Uterus (tissue), 2 donors: ENCODE data around the gene GFM1.

Experiments
- CTCF ChIP-seq, 4 experiments: fragments of 200-600 bp in 2 of 4; fragments of 450-650 bp in 2 of 4; sonication (generic) in 2 of 4; IDR thresholded peaks; one replicate each; pipeline ENCODE4 v1.5.1; 2016 to 2019; ENCODE audit warnings: antibody characterized with exemption in 4 of 4, mild to moderate bottlenecking in 2 of 4, moderate library complexity in 1 of 4
- POLR2A ChIP-seq, 2 donors: fragments of 450-650 bp; IDR thresholded peaks; one replicate each; pipeline ENCODE4 v1.6.1; 2016; ENCODE audit warnings: antibody characterized with exemption in 2 of 2, mild to moderate bottlenecking in 1 of 2, moderate library complexity in 1 of 2

- no peak for TF ChIP-seq CTCF (IDR thresholded peaks at IDR 0.05)
- no peak for TF ChIP-seq POLR2A (IDR thresholded peaks at IDR 0.05)
Measured at GRCh38 chr3:158649791-158650190, 5.5 kb downstream of the GFM1 start.
